Measurements from ENCODE around the gene TAPT1.

TAPT1 gene

DNA sequence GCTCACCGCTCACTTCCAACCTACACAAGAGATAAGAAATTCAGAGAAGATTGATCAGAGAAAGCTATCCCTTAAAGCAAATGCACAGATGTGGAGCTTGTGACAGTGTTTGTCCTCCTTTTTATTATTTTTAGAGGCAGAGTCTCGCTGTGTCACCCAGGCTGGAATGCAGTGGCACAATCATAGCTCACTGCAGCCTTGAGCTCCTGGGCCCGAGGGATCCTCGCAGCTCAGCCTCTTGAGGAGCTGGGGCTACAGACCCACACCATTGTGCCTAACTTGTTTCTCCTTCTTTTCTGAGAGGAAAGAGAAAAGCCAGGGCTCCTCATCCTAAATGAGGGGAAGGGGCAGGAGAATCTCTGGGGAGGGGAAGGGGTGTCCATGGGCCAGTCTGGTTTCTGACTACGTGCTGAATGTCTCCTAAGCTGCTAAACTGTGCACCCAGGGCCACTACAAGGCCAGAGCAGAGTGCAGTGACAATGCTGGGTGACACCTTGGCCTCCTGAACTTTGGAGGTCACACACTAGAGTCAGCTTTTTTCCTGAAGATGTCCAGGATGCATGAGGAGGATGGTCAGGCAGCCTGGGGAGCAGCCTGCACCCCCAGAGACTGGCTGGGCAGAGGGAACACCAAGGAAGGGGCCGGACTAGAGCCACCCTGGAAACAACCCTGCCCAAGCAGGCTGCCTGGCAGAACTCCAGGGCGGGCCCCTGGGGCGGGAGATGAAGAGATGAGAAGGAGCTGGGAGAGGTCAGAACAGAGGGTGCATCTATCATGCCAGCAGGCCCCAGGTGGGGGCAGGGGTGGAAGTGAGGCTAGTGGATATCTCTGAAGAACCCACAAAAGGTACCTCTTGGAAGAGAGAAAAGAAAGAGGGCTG, 87.0 kb downstream of the TAPT1 start:
- DNase-seq (ENCODE audit: low read depth in 2 of 3, low spot score in 1 of 3), result no peak

DNA sequence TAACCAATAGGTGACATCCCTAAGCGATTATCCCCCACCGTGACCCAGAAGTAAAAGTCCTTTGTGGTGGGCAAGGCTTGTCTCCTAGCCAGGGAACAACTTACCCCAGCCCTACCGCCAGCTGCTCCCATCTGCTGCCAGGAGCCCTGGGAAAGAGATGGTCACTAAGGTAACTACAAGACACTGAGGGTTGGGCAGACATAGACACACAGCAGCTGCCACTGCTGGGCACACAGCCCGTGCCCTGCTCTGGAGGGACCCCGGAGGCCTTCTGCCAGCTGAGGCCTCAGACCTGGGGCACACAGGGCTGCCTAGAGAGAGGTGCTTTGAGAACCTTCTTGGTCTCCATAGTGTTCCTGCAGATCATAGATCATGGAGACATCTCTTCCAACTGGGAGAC, 89.4 kb downstream of the TAPT1 start:
- no peak for DNase-seq (ENCODE audit: low read depth in 2 of 3, low spot score in 1 of 3)

DNA sequence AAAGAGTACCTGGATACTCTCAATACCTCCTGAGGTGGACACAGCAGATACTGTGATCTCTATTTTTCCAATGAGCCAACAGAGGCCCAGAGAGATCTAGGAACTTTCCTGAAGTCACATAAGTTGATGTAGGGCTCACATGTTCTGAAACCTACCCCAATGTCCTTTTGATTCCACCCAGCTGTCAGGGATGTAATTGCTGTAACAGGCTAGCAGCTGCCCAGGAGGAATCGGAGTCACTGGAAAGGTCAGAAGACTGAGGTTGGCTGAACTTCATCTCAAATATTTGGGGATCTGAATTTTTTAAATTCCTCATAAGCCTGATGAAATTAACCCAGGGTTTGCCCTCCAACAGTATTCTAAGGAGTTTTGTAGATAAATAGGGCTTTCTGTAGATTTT, 90.0 kb downstream of the TAPT1 start:
- DNase-seq (ENCODE audit: low read depth in 2 of 3, low spot score in 1 of 3), result no peak

DNA sequence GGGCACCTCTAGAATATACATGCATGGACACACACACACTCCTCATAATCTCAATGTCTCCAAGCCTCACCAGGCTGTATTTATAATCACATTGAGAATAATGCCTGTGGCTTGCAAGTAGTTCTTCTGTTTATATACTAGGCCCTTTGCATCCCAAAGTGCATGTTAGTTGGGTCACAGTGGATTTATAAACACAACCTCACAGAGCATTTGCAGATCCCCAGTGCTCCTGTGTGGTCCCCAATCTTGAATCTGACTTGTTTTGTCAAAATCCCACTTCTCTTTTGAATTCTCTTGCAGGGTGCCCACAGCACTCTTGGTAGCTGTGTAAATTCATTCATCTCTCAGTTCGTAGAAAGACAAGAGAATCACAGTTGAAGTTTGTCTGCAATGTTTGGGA, 92.9 kb downstream of the TAPT1 start:
- no peak for DNase-seq (ENCODE audit: low read depth in 2 of 3, low spot score in 1 of 3)

DNA sequence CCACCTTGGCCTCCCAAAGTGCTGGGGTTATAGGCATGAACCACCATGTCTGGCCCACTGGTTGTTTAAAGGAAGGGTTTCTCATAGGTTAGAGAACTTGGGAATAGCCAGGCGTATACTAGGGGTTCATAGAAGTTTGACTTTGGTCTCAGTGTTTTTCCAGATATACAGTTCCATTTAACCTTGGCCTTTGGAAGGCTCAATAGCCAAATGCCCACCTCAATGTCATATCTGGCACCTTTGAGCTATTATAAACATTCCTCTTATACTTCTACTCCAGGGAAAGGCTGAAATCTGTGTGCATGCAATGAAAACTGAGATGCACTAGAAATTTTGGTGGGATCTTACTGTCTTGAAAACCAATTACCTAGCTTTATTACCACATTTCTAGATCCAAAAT, 95.0 kb downstream of the TAPT1 start:
- DNase-seq (ENCODE audit: low read depth in 2 of 3, low spot score in 1 of 3), result no peak

DNA sequence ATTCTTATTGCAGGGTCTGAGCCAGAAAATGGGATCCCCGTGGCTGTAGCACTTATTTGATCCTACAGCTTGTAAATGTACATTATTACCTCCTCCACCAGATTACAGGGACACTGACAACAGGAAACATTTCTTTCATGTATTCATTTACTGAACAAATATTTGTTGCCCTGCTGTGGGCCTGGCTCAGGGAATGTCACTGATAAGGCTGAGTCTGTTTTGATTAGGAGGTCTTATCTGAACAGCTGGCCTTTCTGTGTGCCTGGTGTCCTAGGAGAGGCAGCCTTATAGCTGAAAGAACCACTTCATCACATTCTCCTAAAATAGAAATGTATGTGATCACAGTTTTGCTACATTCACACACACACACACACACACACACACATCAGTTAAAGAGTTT, 96.9 kb downstream of the TAPT1 start:
- no peak for DNase-seq (ENCODE audit: low read depth in 2 of 3, low spot score in 1 of 3)

DNA sequence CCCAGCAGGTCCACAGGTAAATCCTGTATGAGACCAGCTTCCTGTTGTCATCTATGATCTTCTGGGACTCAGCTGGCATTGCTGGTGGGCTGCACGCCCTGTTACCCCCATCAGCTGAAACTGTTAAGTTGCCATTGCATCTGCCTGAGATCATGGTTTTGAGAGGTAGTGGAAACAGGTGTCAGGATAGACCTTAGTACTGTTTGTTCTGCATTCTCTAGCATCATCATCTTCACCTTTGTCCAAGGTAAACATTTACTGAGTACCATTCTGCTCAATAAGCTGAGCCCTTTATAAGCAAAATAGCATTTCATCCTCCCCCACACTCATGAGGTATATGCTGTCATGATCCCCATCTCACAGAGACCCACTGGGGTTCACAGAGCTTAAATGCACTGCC, 99.6 kb downstream of the TAPT1 start:
- no peak for DNase-seq (ENCODE audit: low read depth in 2 of 3, low spot score in 1 of 3)

DNA sequence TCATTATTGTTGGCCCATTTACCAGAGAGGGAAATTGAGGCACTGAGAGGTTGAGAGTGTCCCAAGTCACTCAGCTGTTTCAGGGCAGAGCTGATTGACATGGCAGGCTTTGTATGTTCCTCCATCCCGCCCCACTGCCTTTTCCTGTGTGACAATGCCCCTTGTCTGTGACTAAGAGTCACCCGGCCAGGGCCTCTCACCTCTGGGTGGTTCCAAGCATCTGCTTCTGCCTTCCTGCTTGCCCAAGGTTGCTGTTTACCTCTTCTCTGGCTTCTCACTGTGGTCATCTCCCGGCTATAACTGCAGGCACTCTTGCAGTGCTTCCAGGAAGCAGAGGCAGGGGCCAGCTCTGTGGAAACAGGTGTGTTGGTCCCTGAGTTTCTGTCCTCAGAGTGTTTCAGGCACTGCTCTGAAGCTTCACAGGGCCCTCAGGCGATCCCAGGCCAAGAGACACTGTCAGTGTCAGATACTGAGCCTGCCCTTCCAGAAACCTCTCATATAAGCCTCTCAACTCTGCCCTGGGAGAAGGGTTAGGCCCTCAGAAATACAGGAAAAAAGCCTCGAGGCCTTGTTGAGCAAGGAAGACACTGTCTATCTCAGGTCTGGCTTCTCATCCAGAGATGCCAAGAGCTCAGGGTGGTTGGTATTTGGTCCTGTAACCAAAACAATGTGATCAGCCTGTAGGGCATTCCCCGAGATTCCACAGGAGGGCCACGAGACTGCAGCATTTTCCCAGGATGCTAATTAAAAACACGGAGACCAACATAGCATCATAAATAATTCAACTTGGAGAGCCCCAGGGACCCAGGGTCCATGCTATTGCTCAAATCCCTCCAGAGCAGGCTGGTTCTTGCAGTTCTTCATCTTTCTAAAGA, 100.5 kb downstream of the TAPT1 start:
- no peak for DNase-seq (ENCODE audit: low read depth in 2 of 3, low spot score in 1 of 3)

DNA sequence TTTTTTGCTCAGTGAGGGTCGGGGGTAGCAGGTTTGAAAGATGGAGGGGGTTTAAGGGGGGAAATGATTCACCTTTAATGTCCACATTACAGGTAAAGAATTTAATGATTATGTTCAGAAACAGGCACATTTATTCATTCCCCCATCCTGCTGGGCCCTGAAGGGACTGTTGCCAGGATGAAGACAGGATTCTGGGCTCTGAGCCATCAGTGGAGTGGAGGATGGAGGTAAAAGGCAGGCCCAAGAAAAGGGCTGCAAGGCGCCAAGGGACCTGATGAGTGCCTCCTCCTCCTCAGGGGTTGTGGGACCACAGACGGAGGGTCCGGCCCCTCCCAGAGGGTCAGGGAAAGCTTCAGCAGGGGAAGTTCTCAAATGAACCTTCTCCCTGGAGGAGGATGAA, 102.0 kb downstream of the TAPT1 start:
- DNase-seq (ENCODE audit: low read depth in 2 of 3, low spot score in 1 of 3), result no peak

DNA sequence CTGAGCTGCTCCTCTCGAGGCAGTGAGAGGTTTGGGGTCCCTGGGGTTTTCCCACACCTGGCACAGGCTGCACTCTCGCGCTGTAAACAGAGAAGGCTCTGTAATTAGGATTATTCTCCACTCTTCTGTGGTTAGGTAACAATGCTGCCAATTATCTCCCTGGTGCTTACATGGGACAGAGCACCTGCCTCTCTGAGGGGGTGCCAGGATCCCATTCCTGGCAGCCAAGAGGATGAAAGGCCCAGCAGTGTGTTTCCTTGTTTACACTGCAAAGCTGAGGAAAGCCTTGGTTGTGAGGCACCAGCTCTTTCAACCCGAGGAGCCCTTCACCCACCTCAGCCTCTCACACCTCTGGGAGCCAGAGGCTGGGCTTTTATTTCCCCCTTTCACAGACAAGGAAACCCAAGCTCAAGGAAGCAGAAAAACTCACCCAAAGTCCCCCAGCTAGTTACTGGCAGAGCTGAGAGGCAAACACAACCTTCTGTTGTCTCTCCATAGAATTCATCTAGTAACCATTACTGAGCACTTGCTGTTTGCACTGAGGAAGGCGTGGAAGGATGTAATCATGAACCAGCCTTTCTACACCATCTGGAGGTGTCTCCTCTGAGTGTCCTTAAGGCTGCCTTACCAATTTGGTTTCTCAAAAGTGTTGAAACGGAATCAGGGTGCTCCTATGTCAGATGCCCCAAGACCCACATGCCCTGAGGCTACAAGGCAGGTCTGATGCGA, 102.8 kb downstream of the TAPT1 start:
- DNase-seq (ENCODE audit: low read depth in 2 of 3, low spot score in 1 of 3), result no peak

DNA sequence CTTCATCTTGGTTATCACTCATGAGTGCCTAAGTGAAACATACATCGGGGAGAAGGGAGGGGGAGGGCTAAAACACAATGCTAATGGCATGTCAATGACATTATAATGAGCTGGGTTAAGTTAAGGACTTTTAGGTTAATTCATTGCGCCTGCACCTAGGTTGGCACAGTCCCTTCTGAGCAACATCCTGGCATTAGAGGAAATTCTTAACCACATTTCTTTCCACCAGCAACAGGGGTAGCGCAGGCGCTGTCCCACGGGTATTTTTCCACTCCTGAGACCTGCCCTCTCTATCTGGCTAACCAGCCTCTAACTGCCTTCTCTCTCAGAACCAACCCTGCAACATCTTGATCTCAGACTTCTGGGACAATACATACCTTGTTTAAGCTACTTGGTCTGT, 103.5 kb downstream of the TAPT1 start:
- peak in 2 of 3 donors; percentile 14 to 46 for DNase-seq (ENCODE audit: low read depth in 2 of 3, low spot score in 1 of 3)

DNA sequence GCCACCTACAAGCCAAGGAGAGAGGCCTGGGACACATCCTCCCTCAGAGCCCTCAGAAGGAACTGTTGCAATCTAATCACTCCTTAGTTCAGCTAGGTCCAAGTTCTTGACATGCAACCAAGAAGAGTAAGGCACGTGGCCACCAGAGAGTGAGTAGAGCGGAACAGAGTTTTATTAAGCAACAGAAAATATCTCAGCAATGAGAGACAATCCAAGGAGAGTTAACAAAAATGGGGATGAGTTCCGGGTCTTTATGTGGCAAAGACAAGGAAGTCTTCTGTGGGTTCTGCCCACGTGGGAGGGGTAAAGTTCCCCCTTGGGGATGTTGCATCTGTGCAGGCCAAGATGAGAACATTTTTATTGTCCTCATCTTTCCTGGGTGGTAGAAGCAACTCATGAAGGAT, 104.0 kb downstream of the TAPT1 start:
- DNase-seq (ENCODE audit: low read depth in 2 of 3, low spot score in 1 of 3), result no peak

DNA sequence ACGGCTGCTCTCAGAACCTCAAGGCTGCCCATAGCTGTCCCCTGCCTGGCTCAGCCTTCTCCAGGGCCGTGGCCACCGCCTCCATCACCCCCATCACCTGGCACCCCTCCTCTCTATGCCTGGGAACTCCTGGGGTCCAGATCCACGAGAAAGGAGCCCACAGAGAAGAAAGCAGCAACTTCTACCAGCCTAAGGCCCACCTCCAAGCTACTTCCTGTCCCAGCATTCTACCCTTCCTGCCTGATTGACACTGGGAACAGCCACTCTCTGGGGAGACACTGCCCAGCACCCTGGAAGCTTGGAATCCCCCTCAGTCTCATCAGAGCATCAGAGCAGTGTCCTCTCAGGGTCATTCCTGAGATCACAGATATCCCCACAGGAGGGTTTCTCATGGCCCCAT, 105.6 kb downstream of the TAPT1 start:
- no peak for DNase-seq (ENCODE audit: low read depth in 2 of 3, low spot score in 1 of 3)

DNA sequence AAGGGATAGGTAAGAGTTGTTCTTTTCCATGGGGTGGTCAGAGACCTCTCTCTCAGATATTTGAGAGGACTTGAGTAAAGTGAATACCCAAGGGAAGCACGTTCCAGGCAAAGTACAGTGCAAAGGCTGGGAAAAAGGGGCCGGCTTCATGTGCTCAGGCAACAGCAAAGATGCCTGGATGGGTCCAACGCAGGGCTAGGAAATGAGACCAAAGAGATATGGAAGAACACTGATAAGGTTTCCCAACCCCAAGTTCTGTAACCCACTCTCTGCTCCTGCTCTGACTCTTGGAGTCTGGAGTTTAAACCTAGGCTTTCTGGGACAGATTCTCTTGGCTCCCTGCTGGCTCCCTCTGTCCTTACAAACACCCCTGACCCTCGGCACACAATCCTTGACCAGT, 106.3 kb downstream of the TAPT1 start:
- DNase-seq (ENCODE audit: low read depth in 2 of 3, low spot score in 1 of 3), result no peak

DNA sequence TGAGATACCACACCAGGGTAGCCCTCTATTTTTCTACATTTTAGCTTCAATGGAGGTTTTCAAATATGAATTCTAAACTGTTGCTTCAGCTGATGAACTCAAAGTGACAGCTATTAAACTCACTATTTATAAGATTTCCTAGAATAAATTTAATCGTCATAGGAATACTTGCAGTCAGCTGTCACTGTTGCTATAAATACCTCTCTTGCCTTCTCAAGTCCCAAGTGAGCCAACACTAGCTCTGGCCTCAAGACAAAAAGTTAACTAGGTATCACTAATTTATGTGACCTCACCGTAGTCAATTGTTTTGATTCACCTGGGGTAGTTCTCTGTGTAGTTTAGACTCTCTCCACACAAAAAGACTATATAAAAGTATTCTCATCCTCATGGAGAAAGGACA, 108.2 kb downstream of the TAPT1 start:
- DNase-seq (ENCODE audit: low read depth in 2 of 3, low spot score in 1 of 3), result no peak

DNA sequence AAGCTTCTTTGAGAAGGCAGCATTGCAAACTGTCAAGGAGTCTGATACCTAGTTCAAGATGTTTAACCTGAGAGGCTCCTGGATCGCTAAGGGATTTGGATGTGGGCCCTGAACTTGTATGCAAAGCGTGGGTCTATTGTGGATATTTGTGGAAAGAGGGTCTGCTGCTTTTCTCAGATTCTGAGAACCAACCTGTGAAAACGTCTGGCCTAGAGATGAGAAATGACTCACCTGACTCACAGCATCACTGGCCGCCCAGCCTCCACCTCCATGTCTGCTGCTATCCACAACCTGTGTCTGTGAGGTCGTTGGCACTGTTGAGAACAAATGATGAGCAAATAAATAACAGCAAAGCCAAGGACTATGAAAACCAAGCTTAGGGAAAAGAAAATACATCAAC, 109.1 kb downstream of the TAPT1 start:
- DNase-seq (ENCODE audit: low read depth in 2 of 3, low spot score in 1 of 3), result no peak

DNA sequence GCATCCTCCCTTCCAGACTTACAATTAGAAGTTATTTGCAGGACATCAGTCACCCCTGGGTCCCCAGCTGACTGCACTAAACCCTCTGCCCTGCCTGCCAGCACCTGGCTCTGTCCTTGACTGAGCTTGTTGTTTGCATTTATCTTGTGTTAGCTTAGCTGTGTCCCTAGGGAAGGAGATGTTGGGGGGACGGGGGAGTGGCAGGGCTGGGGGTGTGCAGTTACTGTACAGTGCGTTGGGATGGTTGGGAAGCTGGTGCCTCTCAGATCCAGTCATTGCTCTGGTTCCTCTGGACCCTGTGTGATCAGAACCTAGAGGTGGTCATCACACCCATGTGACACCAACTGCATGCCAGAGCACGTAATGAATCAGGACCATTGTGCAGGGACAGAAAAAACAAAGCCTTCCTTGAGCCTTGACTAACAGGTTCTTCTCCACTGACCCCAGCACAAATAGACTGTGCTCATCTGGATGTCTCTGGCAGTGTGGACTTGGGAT, 109.7 kb downstream of the TAPT1 start:
- DNase-seq (ENCODE audit: low read depth in 2 of 3, low spot score in 1 of 3), result no peak

DNA sequence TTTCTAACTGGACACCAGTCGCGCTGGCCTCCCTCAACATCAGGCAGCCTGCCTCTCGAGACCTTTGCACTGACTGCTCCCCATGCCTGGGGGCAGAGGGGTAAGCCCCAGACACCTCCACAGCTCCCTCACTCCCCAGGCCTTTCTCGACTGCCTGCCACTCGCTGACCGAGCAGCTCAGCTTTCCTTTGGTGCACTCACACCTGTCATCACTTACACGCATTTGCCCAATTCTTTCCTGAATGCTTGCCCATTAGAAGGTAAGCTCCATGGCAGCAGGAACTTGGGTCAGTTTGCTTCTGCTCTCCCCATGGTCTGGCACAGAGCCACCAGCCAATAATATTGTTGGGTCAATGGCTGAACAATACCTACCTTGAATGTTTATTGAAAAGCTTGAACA, 110.3 kb downstream of the TAPT1 start:
- DNase-seq (ENCODE audit: low read depth in 2 of 3, low spot score in 1 of 3), result no peak

DNA sequence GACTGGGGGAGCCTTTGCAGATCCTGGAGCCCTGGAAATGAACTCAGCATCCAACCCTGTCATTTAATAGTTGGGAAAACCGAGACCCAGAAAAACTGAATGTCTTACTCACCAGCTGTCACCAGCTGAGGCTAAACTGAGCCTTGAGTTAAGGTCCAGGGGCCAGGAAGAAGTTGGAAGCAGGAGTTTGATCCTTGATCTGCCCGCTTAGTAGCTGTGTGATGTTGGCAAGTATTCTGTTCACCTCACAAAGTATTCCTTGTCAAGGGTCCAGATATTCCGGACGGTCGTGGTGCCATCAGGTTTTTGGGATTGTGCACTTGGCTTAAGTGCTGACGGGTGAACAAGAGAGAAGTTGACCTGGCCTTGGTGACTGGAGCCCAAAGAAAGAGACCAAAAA, 111.7 kb downstream of the TAPT1 start:
- DNase-seq (ENCODE audit: low read depth in 2 of 3, low spot score in 1 of 3), result no peak

DNA sequence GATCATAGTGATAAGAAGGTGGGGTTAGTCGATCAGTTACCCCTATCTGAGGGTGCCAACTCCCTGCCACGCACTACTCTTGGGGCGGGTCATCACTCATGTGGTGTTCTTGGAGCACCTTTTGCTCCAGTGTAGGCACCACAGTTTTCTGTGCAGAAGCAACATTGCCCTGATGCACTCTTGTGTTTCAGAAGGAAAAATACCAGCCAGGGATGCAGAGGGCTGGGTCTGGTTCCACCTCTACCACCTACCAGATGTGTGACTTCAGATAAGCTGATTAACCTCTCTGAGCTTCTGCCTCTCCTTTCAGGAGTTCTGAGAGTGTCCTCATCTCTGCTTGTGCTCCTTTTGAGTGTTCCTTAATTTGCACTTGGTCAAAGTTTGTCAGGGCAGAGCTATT, 112.5 kb downstream of the TAPT1 start:
- no peak for DNase-seq (ENCODE audit: low read depth in 2 of 3, low spot score in 1 of 3)

DNA sequence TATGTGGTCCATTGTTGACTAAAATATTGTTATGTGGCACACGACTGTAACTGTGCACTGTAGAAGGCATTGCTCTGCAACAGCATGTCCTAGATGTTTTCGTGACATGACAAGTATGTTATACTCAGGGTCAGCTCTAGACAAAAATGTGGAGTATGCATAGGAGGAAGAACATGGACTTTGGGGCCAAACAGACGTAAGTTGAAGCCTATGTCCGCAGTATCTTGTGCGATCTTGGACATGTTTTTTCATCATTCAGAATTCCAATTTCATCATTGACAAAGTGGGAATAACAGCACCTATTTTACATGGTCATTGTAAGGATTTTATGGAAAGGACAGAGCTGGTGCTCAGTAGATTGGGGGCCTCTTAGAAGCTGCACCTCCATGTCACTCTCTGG, 114.7 kb downstream of the TAPT1 start:
- no peak for DNase-seq (ENCODE audit: low read depth in 2 of 3, low spot score in 1 of 3)
